HG02970 (cell line): ENCODE measurements around the gene BMAL1.

Experiments
- ATAC-seq: cut with Tn5 transposase; IDR thresholded peaks from one replicate; pipeline ENCODE4 v1.9.1; 2021; ENCODE audit warnings: mild to moderate bottlenecking, moderate library complexity, moderate number of reproducible peaks; ENCODE audit not compliant: unreplicated experiment, low FRiP score

BMAL1 gene

DNA sequence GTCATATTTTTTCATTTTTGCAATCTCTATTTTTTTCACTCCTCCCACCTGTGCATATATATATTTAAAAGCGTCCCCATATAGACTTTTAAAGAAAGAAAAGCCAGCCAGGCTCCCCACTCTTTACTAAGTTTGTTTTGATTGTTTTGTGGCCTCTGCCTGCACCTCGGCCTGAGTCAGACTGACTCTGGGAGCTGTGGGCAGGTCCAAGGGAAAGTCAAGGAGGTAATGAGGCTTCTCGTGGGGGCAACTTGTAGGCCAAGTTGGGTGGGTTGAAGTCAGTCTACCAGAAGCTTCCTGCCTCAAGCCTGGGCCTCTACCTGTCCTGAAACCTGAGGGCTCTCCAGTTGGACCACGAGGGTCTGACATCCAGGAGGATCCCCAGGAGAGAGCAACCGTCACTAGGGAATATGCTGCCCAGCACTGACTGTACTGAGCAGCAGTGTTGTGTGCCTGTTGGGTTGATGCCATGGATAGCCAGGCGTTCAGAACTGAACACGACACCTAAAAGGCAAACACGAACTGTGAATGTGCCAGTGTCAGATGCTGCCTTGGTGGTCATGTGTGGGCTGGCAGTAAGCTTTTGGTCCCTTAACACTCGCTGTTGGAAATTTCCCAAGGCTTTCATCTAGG lies 58.8 kb downstream of the BMAL1 start:
- ATAC-seq = no peak

DNA sequence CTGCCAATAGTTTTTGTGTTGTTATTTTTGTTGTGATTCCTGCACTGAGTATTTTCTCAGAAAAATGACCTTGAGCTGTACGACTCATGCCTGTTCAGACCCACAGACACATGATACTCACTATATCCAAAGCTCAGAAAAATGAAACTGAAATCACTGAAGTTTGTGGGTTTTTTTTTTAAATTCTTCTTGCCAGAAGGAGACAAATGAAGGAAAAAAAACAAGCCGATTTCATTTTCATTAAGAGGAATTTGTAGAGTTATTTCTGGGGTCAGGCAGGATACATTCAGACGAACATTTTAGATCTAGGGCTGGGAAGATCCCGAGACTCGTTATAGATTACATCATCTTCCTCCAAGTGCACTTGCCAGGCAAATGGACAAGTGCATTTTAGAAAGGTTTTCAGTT lies 60.4 kb downstream of the BMAL1 start:
- no peak for ATAC-seq

DNA sequence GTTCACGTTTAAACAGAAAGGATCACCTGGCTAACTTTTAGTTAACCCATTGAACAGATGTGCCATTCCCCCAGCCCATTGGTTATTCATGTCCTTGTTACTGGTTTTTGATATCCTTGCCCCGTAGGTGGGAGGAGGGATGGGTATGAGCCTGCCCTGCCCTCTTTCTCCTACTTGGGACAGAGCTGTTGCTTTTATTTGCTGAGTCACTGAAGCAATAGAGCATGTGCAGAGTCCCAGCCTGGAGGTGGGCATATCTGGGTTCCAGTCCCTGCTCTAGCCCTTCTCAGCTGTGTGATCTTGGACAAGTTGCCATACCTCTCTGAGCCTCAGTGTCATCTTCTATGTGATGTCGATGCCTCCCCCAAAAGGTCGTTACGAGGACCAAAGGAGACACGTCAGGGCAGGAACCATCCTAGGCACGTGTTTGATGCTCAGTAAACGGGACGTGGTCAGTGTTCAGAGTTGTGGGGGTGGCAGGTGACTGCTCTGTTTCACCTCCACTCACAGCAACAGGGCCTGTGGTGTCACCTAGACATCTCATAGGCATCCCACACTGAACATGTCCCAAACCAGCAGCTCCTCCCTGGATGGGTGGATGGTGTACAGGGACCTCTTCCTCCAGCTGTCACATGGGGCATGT lies 61.0 kb downstream of the BMAL1 start:
- no peak for ATAC-seq

DNA sequence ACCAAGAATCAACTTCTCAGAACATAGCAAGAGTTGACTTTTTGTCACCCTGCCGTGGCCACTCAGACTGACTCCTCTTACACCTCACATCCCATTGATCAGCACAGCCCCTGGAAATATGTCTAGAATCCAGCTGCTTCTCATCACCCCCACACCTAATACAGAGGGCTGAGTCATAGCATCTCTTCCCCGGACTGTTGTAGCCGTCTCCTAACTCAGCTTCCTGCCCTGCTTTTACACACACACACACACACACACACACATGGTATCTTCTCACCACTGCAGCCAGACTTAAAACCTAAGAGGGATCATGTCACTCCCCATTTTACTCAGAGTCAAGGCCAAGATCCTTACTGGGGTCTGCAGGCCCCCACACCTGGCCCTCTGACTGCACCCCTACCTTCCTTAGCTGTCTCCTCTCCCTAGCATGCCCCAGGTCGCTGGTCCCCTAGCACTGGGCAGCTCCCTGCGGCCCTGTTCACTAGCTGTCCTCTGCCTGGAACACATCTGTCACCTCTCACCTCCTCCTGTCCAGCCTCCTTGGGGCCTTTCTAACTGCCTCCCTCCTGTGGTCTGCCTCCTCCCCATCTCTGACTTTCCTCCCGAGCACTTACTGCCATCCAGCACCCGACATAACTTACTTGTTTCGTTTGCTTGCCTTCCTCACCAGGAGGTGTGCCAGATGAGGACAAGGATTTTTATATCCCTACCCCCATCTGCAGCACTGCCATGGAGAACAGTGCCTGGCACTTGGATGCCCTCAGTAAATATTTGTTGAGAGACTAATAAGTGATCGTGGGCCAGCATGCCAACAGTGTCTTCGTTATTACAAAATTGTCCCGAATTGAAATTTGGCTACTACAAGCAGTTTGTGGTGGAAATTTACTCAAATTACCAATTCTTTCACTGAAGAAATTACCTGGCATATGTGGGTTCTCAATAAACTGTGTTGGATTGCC lies 61.9 kb downstream of the BMAL1 start:
- no peak for ATAC-seq

DNA sequence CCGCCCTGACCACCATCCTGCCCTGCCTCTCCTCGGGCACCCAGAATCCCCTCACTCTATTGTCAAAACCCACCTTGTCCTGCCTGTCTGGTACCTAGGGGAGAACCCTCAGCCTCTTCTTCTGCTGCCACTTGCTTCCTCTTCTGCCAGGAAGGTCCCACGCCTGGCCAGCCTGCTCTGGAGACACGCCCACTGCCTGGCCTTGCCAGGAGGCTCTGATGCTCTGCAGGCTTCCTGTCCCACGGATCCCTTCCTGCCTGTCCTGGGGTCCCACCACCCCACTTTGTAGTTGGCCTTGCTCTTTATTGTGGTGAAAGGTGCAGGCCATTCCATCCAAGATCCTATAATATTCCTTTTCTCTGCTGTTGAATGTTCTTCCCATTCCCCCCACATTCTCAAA lies 63.4 kb downstream of the BMAL1 start:
- ATAC-seq = no peak

DNA sequence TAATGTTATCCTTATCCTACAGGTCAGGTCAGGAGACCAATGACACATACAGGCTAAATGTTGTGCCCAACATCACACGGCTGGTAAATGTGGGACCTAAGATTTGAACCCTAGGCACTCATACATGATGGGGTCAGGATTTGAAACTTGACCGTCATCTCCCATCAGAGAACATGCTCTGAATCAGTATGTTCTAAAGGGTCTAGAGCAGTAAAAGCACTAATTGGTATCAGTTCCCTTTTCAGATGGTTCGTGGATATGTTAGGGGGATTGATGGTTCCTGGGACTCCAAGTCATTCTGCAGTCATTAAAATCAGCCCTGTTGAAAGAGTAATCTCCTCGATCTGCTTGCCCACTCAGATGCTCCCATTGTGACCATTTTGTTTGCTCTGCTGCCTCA lies 65.5 kb downstream of the BMAL1 start:
- no peak for ATAC-seq

DNA sequence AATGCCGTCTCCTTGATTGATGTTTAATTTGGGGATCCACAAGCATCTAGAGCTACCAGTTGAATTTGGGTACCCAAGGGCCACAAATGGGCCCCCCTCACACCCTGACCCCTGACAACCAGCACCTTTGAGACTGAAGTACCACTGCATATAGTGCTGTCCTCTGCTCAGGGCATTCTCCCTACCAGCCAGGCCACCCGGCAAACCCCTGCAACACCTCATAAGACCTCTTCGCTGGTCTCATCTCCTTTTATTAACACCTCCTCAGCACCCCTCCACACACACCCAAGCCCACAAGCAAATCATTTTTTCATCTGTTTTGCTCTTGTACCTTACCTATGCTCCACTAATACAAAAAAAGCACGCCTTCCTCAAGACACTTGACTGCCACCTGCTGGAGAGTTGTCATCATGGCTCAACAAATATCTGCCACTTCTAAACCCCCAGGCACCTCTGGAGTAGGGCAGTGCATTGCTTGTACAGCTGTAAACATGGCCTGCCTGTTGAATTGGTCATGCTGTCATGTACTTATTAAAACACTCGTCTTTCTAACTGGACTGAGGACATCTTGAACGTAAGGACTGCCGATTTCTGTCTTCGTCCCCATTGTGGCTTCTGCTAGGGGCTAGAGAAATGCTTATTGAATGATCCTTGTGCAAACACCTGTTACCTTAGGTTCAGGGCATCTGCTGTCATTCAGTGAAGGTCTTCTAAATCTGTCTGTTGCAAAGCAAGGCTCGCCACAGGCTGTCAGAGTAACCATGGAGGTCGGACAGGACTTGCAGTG lies 66.5 kb downstream of the BMAL1 start:
- no peak for ATAC-seq

DNA sequence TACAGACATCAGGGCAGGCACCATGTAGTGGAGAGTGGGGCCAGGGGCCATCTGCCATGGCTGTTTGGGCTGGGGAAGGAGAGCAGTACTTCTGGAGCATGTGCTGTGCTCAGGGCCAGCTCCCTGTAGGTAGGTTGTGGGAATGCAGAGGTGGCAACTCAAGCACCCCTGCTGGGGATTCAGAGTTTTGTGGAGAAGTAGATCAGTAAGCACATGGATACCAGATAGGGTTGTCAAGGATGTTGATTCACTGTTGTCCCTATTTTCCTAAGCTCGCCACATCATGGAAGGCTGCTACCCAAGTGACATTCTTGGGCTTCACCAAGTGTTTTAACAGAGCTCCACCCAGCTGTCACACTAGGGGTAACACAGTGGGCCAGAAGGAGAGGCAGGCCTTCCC lies 67.2 kb downstream of the BMAL1 start:
- no peak for ATAC-seq

DNA sequence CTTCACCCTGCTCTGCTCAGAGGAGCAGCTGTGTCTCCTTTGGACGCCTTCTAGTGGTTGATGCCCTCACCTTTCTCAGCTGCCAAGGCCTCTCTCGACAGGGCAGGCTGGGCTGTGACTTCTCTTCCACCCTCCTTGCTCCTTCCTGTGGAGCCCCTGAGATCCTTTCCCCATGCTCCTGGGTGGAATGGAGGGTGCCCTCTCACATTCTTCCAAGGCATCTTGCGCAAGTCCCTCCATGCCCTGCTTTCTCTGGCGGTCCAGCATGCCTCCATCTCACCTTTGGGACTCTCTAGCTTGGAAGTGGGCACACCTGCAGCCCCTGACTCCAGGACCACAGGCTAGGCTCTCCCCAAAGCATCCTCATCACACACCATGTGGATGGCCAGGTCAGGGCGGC lies 68.9 kb downstream of the BMAL1 start:
- ATAC-seq = no peak

DNA sequence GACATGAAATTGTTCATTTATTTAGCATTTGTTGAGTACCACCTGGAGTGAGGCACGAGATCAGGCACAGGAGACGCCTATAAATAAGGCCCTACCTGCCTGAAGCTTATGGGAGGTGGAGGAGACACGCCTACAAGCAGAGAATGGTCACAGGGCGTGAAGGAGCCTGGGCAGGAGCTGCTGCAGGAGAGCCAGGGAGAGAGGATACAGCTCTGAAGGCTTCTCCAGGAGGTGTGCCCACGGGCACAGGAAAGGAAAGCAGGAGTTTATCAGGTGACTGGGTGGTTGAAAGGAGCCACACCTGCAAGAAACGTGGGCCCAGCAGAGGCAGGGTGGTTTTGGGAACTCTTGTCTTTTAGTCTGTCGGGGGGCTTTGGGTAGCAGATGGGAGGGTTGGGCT lies 70.3 kb downstream of the BMAL1 start:
- no peak for ATAC-seq

DNA sequence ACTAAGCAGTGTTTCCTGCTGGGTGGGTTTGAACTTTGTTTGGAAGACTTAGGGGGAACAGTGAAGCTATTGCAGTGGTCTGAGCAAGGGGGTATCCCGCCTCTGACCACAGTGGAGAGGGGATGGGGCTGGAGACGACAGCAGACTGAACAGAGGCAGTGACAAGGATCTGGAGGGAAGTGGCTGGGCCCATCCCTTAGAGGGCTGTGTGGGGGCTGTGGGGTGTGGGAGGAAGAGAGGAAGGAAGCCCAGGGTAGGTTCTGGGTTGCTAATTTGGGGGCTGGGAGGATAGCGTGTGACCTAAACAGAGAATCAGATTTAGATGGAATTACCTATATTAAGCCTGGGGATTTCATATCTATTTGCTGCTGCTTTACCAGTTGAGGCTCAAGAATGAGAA lies 70.7 kb downstream of the BMAL1 start:
- no peak for ATAC-seq

DNA sequence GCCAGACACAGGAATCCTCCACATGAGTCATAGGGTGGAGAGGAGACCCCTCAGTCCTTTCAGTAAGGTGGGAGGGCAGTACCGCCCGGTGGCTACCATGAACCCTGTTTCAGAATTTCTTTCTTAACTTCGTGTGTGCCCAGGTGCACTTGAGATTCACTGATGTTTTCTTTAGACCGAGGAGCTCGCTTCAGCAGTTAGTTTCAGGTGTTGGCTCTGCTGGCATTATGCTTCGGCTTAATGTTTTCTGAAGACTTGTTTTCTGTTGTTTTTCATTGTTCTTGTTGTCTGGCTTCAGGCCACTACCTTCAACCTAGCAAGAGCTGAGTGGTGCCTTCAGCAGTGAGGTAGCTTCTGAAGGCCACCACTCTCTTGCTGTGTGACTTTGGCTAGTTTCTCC lies 71.5 kb downstream of the BMAL1 start:
- ATAC-seq = no peak

DNA sequence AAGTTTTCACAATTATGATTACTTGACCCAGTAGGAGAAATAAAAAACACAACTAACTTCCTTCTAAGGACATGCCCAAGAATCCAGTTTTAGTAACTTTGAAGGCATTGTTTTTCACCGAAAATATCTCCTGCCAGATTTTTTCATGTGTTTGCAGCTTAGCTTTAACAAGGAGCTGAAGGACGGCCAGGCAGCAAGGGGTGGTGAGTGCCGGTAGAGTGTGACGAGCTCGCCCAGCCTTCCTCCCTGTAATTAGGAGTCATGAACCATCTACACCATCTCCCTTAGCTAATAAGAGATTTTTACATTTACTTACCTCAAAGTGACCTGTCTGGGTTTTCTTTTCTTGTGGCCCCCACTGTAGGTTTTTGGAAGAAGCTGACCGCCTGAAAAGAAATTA lies 72.0 kb downstream of the BMAL1 start:
- no peak for ATAC-seq

DNA sequence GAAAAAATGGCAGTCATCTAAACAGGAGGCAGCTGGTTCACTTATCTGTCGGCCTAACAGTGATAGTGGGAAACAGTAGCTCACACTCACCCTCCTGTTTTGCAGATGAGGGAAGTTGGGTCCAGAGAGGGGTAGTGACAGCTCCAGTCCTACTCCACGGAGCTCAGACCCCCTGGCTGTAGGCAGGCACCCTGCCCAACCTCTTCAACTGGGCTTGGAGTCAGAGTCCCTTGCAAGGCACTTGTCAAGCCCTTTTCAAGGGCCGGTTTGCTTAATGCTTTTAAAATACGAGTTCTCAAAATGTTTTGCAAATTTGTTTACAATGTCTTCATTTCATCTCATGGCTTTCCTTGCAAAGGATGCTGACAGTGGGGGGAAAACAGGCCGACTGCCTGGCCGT lies 75.1 kb downstream of the BMAL1 start:
- ATAC-seq = no peak

DNA sequence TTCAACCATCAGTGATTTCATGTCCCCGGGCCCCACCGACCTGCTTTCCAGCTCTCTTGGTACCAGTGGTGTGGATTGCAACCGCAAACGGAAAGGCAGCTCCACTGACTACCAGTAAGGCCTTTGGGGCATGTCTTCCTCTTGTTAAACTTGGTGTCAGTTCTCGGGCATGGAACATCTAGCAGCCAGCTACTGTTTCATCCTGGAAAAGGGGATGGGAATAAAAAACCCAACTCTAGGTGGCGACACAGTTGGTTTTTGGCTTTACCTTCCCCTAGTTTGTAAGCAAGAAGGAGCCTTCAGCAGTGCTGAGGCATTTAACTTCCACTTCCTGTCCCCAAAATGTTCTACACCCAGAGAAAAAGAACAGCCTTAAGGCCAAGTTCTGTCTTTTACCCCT lies 76.7 kb downstream of the BMAL1 start:
- ATAC-seq = no peak

DNA sequence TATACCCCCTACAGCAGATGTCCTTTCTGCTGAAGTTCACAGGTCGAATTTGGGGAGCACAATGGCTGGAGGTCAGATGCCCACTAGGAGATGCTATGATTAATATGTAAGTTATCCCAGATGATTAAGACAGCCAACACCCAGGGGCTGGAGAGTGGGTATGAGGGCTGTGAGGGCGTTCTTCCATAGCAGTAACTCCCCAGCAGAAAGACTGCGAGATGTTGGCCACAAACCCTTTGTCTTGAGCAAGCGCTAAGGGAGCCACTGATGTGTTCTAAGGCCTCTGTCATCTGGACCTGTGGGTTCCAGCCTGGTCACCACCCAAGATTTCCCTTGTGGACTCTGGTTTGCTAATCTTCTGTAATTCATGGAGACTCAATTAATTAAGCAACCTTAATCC lies 77.6 kb downstream of the BMAL1 start:
- no peak for ATAC-seq

DNA sequence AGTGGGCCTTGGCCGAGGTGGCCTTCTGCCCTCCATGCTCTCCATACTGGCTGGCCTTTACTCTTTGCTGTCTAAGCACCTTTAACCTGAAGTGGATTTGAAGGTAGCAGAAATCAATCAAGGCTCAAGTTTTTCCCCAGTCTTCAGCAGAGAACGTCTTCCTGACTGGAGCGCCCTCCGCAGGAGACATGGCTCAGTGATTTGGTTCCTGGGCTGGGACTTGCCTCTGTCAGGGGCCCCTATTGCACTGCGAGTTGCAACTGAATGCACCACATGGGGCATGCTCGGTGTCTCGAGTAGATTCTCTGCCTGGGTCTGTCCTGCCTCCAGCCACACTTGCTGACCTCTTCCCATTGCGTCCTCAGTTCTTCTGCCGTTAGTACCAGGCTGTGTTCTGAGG lies 79.6 kb downstream of the BMAL1 start:
- no peak for ATAC-seq

DNA sequence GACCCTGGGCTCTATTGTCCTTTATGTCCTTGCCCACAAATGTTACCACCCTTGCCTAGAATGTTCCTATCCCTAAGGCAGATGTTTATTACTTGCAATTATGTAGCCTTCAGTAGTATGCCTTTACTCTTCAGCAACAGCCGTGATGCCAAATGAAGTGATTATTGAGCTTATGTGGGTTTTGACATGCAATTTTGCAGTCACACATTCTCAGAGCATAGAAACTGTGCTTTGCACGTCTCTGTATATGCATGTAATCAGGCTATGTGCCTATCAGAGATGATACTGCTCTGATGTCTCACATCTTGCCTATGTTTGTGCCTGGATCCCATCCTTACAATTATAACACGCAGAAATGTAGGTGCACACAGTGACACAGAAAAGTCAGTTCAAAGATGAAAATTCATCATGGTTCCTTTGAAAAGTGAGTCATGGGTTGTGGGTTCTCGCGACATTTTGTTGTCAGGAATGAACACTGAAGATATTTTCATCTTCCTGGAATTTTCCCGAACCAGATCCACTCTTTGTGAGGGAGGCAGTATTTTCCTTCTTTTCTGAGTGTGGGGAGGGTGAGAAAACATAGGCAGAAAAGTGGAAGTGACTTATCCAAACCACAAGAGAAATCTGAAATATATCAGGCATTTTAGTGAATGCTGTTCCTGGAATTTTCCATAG lies 81.1 kb downstream of the BMAL1 start:
- no peak for ATAC-seq

DNA sequence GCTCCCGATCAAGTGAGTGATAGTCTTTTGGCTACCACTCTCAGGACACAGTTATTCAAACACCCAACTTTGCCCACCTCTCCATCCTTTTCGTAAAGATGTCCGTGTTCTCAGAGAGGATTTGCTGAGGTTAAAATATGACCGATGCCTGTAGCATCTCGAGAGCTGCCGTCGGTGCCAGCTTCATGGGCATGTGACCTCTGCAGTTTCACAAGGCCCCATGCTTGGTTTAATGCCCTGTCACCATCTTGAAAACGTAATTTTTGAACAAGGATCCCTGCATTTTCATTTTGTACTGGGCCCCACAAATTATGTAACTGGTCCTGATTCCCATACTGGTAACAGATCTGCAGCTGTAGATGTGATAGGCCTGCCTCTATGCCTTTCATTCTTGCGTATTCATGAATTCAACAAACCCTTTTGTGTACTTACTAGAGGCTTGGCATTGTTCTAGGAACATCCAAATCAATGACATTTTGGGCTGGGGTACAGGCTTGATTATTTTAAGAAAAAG lies 85.1 kb downstream of the BMAL1 start:
- ATAC-seq = no peak

DNA sequence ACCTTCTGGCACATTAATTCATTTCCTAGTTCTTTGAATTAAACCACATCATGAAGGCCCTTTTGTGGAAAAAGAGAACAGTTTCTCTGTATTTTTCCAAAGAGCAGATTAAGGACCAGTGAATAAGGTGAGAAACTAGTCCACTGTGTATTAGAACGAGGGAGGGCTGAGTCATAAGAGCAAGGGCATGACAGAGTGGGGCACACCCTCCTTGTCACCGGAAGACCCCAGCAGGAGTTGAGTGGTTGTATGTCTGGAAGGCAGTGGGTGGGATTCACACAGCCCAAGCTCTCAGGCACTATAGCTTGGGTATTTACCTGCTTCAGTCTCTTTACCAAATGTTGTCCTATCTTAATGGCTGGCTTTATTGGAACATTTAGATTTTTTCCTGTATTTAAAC lies 86.8 kb downstream of the BMAL1 start:
- no peak for ATAC-seq
